C4-2B (cell line): ENCODE data around the gene GABRE.
A peak's percentile ranks its signal among the peaks of the same experiment; 100 is the strongest.

Source experiments
- H3K27ac ChIP-seq: fragments of 450-650 bp; 2 replicates; pipeline ENCODE4 v1.5.1; 2017
- ZFX ChIP-seq: fragments of 450-650 bp; IDR thresholded peaks from 2 replicates; pipeline ENCODE4 v1.6.1; 2017
- TF ChIP-seq, protein P1 (sequence below): fragments of 450-650 bp; conservative IDR thresholded peaks from 2 replicates; pipeline ENCODE4 v1.5.1; 2017; ENCODE audit warnings: mild to moderate bottlenecking

GABRE gene, protein sequence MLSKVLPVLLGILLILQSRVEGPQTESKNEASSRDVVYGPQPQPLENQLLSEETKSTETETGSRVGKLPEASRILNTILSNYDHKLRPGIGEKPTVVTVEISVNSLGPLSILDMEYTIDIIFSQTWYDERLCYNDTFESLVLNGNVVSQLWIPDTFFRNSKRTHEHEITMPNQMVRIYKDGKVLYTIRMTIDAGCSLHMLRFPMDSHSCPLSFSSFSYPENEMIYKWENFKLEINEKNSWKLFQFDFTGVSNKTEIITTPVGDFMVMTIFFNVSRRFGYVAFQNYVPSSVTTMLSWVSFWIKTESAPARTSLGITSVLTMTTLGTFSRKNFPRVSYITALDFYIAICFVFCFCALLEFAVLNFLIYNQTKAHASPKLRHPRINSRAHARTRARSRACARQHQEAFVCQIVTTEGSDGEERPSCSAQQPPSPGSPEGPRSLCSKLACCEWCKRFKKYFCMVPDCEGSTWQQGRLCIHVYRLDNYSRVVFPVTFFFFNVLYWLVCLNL

DNA sequence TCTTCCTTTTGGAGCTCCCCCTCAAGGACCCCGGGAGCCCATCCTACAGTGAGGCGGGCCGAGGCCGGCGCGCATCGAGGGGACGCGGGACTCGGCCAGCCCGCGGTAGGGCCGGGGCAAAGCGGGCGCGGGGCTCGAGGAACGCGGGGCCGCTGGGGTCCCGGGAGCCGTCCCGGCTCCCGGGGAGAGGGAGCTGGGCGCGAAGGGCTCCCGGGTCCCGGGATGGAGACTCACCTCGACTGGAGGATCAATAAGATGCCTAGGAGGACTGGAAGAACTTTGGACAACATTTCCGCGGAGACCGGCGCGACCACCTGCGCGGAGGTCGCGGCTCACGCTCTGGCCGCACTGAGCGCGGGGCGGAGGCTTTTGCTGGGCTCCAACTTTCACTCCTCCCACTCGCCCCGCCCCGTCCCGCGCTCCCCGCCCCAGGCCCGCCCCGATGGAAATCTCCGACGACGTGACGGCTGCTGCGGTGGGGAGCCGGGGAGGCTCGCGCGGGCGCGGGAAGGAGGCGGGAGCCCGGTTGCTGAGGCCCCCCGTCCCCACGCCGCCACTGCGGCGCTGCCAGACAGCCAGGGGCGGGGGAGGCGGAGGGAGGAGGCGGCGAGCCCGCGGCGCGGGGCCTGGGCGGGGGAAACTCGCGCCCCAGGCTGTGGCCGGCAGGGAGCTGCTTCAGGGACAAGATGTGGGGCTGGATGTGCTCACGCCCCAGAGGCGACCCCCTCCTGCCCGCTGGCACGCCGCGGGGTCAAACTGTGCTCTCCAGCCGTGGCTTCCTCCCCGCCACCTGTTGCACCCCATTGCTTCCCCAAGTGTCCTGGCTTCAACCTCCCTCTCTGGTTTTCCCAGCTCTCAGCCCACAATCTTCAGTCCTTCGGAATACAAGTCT is at the start of gene GABRE:
Gene GABRE, minus strand, starts transcription at position 341 of the 892 bp plus-strand sequence. Its CDS starts 51 bp downstream, at position 290.
- TF ChIP-seq ZFX: no peak
- TF ChIP-seq, protein P1, sequence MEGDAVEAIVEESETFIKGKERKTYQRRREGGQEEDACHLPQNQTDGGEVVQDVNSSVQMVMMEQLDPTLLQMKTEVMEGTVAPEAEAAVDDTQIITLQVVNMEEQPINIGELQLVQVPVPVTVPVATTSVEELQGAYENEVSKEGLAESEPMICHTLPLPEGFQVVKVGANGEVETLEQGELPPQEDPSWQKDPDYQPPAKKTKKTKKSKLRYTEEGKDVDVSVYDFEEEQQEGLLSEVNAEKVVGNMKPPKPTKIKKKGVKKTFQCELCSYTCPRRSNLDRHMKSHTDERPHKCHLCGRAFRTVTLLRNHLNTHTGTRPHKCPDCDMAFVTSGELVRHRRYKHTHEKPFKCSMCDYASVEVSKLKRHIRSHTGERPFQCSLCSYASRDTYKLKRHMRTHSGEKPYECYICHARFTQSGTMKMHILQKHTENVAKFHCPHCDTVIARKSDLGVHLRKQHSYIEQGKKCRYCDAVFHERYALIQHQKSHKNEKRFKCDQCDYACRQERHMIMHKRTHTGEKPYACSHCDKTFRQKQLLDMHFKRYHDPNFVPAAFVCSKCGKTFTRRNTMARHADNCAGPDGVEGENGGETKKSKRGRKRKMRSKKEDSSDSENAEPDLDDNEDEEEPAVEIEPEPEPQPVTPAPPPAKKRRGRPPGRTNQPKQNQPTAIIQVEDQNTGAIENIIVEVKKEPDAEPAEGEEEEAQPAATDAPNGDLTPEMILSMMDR: no peak
- H3K27ac ChIP-seq: peak within 1 kb of the TSS; percentile 66

DNA sequence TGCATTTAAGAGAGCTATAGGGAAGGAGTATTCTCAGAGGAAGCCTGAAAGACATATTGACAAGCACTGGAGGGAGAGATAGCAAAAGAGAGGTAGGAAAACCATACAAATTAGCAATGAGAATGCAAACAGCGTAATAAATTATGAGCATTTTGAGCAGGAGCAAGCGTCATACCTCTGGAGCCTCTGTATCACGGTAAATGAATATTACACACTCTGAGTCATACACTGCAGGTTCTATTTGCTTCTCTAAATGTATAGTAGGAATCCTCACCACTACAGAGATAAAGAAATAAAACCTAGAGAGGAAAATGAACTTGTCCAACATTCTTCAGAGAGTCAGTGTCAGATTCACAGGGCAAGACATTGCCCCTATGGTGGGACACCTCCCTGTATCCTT is 46.4 kb upstream of the GABRE start:
- no peak overlapping the region for H3K27ac ChIP-seq
- TF ChIP-seq ZFX: no peak
- TF ChIP-seq, protein P1: no peak

DNA sequence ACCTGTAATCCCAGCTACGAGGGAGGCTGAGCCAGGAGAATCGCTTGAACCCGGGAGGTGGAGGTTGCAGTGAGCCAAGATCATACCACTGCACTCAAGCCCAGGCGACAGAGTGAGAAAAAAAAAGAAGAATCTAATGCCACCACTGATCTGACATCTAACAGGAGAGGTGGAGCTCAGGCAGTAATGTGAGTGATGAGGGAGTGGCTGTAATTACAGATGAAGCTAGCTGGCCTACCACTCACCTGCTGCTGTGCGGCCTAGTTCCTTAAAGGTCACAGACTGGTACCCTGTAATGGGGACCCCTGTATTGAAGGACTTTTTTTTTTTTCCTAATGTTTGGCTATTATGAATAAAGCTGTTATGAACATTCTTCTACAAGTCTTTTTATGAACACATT is 25.3 kb upstream of the GABRE start:
- TF ChIP-seq ZFX: no peak
- TF ChIP-seq, protein P1: no peak
- no peak overlapping the region for H3K27ac ChIP-seq

DNA sequence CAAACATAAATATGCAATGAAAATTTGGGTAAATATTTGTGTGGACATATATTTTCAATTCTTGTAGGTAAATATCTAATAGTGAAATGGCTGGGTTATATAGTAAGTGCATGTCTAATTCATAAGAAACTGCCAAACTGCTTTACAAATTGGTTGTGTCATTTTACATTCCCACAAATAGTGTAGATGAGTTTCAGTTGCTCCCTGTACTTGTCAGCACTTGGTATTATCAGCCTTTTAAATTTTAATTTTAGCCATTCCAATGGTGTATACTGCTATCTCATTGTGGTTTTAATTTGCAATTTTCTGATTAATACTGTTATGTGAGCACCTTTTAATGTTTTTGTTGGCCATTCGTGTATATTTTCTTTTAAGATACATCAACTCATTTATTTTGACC is 23.1 kb upstream of the GABRE start:
- H3K27ac ChIP-seq: no peak overlapping the region
- TF ChIP-seq, protein P1: no peak
- no peak for TF ChIP-seq ZFX

DNA sequence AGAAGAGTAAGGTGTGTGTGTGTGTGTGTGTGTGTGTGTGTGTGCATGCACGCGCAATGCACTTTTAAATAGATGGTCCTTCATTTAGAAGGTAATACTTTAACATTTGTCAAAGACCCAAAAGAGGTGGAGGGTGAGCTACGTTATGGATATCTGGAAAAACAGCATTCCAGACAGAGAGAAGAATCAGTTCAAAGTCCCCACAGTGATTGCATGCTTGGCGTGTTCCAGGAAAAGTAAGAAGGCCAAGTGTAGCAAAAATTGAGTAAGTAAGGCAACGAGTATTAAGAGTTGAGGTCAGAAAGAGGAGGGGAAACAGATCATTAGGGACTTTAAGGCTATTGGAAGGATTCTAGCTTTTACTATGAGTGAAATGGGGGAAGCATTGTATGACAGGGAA is 21.9 kb upstream of the GABRE start:
- TF ChIP-seq, protein P1: no peak
- TF ChIP-seq ZFX: no peak
- H3K27ac ChIP-seq: no peak overlapping the region

DNA sequence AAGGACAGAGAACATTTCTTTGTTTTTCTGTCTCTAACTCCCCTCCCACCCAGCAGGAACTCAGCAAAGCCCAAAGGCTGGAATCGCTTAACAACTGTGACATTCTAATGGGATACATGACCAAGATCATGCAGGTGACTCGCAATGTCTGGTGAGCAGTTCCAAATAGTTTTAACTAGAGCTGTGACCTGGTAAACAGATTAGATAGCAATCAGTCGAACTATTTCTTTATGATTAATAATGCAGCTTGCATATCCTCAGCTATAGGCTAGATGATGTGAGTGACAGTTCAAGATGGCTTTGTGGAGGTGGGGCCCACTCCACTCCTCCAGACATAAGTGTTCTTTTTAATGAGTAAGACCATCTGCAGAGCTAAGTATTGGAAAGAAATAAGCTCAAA is 20.0 kb upstream of the GABRE start:
- H3K27ac ChIP-seq: no peak overlapping the region
- TF ChIP-seq, protein P1: no peak
